HepG2 (cell line): ENCODE data around the gene SLCO2B1. TPM values are rescaled to one million over a fixed set of nuclear protein-coding genes. Genes with fewer than 3 reads are reported as not detected.

Source experiments
- ARID5B ChIP-seq: IDR thresholded peaks from 2 replicates; pipeline ENCODE4 v1.4.0; 2020; ENCODE audit warnings: mild to moderate bottlenecking, missing genetic modification reagents
- DNMT3B ChIP-seq: conservative IDR thresholded peaks from 2 replicates; pipeline ENCODE4 v1.6.1; 2016; ENCODE audit warnings: missing biosample characterization, control low read depth
- MIER3 ChIP-seq: IDR thresholded peaks from 2 replicates; pipeline ENCODE4 v1.6.1; 2016; ENCODE audit warnings: missing compliant biosample characterization, borderline replicate concordance
- RAD51 ChIP-seq: fragments of 450-650 bp; IDR thresholded peaks from 2 replicates; pipeline ENCODE4 v1.6.1; 2016; ENCODE audit warnings: borderline replicate concordance
- RERE ChIP-seq: IDR thresholded peaks from 2 replicates; pipeline ENCODE4 v1.6.1; 2016; ENCODE audit warnings: low read depth, missing genetic modification reagents, missing compliant biosample characterization
- RFX1 ChIP-seq: fragments of 450-650 bp; IDR thresholded peaks from 2 replicates; pipeline ENCODE4 v1.6.1; 2017
- TFAP4 ChIP-seq: sonication (generic); IDR thresholded peaks from 2 replicates; pipeline ENCODE4 v1.6.1; 2016; ENCODE audit warnings: low read depth, borderline replicate concordance
- TFE3 ChIP-seq: IDR thresholded peaks from 2 replicates; pipeline ENCODE4 v1.6.1; 2016
- THAP11 ChIP-seq: IDR thresholded peaks from 2 replicates; pipeline ENCODE4 v1.6.1; 2016; ENCODE audit warnings: missing biosample characterization, missing genetic modification reagents
- ZBTB1 ChIP-seq: sonication (generic); formaldehyde crosslinking; IDR thresholded peaks from 2 replicates; pipeline ENCODE4 v1.4.0; 2020; ENCODE audit warnings: missing genetic modification reagents, borderline replicate concordance
- ZFYVE20 ChIP-seq: sonication (generic); formaldehyde crosslinking; IDR thresholded peaks from 2 replicates; pipeline ENCODE4 v1.8.0; 2023; ENCODE audit warnings: low read depth, mild to moderate bottlenecking, moderate library complexity, missing genetic modification reagents, borderline replicate concordance
- ZNF383 ChIP-seq: sonication (generic); formaldehyde crosslinking; IDR thresholded peaks from 2 replicates; pipeline ENCODE4 v1.4.0; 2020; ENCODE audit warnings: missing genetic modification reagents, mild to moderate bottlenecking, borderline replicate concordance
- ZNF580 ChIP-seq: IDR thresholded peaks from 2 replicates; pipeline ENCODE4 v1.6.1; 2016; ENCODE audit warnings: low read depth, borderline replicate concordance
- ZNF614 ChIP-seq: IDR thresholded peaks from 2 replicates; pipeline ENCODE4 v1.6.1; 2018; ENCODE audit warnings: missing biosample characterization, missing genetic modification reagents, inconsistent platforms, borderline replicate concordance
- polyA plus RNA-seq, 8 experiments: library from polyadenylated mRNA; depleted of rRNA in 3 of 8; stranded (reverse) in 7 of 8; unstranded in 1 of 8; fragments of >200 nt; fragmentation: Illumina TruSeq in 4 of 8; extraction: Trizol in 4 of 8; gene quantifications; 2 replicates each; pipeline versions ENCODE4 v1.2.1 to v1.2.3, GENCODE V29; 2011 to 2016; ENCODE audit warnings: low read depth in 4 of 8, missing spikeins in 1 of 8, mixed read lengths in 1 of 8; ENCODE audit not compliant: insufficient read depth in 1 of 8
- total RNA-seq, 5 experiments: library from RNA; depleted of rRNA; stranded (reverse); fragments of >200 nt; fragmentation: Illumina TruSeq; extraction: Trizol; gene quantifications; 2 replicates each; pipeline ENCODE4 v1.2.3, GENCODE V29; 2016; ENCODE audit warnings: low read depth in 1 of 5

Gene SLCO2B1
- total and polyA plus RNA-seq, 2 of the 13 experiments (the other 11 are each of a cell fraction or from before 2014, with no cell fraction given): 15.3 to 19.8 TPM

GRCh38 chr11:75142714-75143419 is 8.0 kb upstream of the SLCO2B1 start (continued):
- no peak for TF ChIP-seq RAD51
- TF ChIP-seq RFX1: no peak
- TF ChIP-seq TFE3: 0 out of 2 replicates have a peak, but pooled peaks have one; percentile 41
- no peak for TF ChIP-seq ZBTB1 (CRISPR knock-in tag)
- TF ChIP-seq ARID5B (CRISPR knock-in tag): peak; percentile 53
- TF ChIP-seq ZFYVE20: no peak
- no peak for TF ChIP-seq ZNF614 (CRISPR knock-in tag)
- TF ChIP-seq ZNF580: no peak
- peak; percentile 26; the same call in 1 of the 2 replicates for TF ChIP-seq THAP11
- no peak for TF ChIP-seq RERE (CRISPR knock-in tag)
- no peak for TF ChIP-seq ZNF383 (CRISPR knock-in tag)
- TF ChIP-seq MIER3 (CRISPR knock-in tag): no peak
- TF ChIP-seq DNMT3B (CRISPR knock-in tag): no peak
- TF ChIP-seq TFAP4: peak; percentile 86; the same call in 1 of the 2 replicates
